HG03432 (cell line): ENCODE results near the gene GLB1L3.
A peak's percentile ranks its signal among the peaks of the same experiment; 100 is the strongest.

ENCODE experiments used
- ATAC-seq: cut with Tn5 transposase; IDR thresholded peaks from one replicate; pipeline ENCODE4 v1.9.1; 2021; ENCODE audit warnings: mild to moderate bottlenecking, moderate library complexity; ENCODE audit not compliant: unreplicated experiment

The GLB1L3 gene

GRCh38 chr11:134275534-134276395 lies at the start of gene GLB1L3:
GLB1L3 (plus strand) TSS chr11:134276379; CDS start chr11:134276741, 362 bp downstream.
- ATAC-seq = peak; percentile 75

DNA sequence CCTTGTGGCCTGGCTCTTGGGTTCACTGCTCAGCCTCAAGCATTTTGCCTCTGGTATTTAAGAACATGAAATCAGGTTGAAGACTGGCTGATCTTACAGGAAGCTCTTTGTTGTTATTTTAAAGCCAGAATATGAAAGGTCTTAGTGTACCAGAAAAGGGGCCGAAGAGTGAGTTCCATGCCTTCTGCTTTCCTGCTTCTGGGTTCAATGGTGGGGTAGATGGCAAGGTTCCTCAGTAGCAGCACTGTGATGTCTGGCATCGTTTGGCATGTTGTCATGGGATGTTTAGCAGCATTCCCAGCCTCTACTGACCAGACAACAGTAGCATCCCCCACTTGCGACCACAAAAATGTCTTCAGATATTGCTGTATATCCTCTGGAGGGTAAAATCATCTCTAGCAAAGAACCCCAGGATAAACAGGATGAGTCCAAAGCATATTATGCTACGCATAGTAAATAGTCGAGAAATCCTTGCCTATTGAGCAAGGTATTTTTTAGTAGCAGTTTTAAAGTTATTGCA lies 49.3 kb upstream of the GLB1L3 start:
- no peak for ATAC-seq

DNA sequence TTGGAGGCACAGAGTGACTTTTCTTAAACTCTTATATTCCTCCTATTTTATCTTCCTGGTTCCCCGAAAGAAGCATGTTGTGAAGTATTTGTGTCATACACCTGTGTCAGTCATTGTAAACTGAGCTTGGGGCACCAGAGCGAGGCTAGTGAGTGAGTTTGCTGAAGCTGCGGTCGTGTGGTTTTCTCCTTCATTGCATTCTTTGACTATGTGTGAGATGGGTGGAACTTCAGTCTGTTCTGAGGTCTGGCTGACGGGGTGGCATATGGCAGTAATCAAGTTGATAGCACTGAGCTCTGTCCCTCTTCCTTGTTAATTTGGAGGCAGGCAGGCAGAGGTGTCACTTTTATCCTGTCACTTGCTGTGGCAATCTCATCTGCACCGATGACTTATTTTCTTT lies 47.6 kb upstream of the GLB1L3 start:
- peak; percentile 57 for ATAC-seq

GRCh38 chr11:134229126-134229790 lies 46.9 kb upstream of the GLB1L3 start:
- ATAC-seq = no peak

GRCh38 chr11:134230339-134230738 lies 45.8 kb upstream of the GLB1L3 start:
- no peak for ATAC-seq

- ATAC-seq = no peak
Measured at GRCh38 chr11:134231958-134232659, 44.1 kb upstream of the GLB1L3 start.

DNA sequence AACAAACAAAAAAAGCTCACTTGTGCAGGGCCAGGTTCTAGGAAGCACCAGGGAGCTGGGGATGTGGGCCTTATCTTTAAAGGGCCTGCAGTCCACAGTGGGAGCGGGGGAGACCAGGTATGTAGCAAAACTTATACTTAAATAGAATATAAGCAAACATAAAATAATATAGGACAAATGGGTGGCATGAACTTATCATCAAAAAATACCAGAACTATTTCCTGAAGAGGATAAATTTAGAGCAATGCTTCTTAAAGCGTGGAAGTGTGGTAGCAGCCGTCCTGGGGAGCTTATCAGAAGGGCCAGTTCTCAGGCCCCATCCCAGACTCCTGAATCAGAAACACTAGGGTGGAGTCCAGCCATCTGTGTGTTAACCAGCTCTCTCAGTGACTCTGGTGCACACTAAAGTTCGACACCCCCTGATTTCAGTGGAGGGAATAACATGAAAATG lies 42.4 kb upstream of the GLB1L3 start:
- no peak for ATAC-seq

GRCh38 chr11:134235399-134235798 lies 40.8 kb upstream of the GLB1L3 start:
- no peak for ATAC-seq

DNA sequence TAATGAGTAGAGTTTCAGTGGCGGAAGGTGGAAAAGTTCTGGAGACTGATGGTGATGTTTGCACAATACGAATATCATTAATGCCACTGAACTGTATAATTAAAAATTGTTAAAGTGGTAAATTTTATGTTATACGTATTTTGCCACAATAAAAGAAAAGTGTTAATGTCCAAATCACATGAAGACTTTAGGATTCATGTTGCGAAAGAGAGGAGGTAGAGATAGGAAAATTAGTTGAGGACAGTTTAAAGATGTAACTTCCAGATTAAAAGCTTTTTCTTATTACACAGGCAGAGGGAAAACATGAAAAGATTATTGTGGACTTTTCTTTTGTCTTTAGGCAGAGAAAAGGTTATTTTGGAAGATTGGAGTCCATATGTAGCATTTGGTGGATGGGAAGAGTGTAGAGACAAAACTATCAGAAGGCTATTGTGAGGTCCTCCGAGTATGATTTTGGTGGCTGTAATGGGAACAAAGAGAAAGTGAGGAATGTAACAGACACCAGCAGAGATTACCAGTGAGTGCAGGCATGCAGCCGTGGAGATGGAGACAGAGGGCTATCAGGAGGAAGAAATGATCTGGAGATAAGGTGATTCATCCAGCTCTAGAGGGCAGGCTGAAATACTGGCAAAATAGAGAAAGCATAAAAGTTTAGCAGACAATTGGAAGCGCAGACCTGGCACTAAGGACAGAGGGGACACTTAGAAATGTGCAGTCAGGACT lies 39.2 kb upstream of the GLB1L3 start:
- ATAC-seq = no peak

- no peak for ATAC-seq
Measured at GRCh38 chr11:134237557-134237922, 38.6 kb upstream of the GLB1L3 start.

DNA sequence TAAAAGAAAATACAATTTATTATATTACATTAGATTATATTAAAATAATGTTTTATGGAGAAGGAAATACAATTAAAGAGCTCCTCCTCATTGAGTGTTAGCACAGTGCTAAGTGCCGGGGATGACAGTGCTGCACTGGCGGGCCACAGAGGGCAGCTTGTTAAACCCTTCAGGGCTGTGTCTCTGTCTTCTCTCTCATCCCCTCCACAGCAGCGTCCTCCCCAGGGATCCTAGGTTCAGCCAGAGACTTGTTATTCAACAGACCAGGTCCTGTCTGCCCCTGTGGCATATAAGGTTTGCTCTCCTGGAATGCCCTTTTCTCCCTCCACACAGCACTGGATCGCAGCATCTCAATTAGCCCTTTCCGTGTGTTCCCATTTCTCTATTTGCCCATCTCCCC lies 37.2 kb upstream of the GLB1L3 start:
- ATAC-seq = no peak

DNA sequence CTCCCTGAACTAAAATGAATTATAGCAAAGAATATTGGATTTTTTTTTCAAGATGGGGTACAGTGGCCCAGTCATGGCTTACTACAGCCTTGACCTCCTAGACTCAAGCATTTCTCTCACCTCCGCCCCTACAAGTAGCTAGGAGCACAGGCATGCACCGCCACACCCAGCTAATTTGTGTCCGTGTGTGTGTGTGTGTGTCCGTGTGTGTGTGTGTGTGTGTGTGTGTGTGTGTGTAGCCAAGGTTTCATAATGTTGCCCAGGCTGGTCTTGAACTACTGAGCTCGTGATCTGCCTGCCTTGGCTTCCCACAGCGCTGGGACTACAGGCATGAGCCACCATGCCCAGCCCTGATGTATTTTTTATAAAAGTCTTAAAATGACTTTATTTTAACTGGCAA lies 35.6 kb upstream of the GLB1L3 start:
- ATAC-seq = no peak

DNA sequence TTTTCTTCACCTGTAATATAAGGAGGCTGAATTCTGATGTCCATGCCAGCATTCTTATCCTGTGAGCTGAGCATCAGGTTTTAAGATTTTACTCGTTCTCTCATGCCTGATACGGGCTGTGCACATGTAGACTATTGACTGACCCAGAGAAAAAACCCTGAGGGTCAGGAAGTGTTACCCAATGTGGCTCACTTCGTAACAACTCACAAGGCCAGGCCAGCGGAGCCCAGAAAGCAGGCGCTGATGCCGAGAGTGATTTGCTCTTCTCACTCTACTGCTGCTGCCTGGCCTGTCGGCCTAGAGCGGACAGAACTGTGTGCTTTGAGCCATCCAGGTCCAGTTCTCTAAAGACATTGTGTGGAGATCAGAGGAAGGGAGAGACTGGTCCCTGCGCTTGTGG lies 33.8 kb upstream of the GLB1L3 start:
- ATAC-seq = no peak

- ATAC-seq = no peak
Measured at GRCh38 chr11:134243913-134244312, 32.3 kb upstream of the GLB1L3 start.

DNA sequence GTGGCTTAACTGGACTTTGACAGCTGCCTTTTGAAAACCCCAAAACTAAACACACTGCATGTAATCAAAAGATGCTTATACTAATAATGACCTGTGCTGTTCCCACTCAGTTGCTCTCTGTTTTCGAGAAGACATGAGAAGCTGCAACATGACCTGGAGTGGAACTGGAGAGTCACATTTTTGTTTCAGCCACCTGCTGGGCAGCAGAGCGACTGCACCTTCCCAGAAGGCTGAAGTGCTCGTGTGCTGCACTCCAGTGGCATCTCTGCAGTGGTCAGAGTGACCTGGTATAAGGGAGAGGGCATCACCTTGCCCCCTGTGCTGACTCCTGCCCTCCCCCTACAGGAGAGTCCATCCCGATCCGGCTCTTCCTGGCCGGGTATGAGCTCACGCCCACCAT lies 31.6 kb upstream of the GLB1L3 start:
- ATAC-seq = peak; percentile 89

DNA sequence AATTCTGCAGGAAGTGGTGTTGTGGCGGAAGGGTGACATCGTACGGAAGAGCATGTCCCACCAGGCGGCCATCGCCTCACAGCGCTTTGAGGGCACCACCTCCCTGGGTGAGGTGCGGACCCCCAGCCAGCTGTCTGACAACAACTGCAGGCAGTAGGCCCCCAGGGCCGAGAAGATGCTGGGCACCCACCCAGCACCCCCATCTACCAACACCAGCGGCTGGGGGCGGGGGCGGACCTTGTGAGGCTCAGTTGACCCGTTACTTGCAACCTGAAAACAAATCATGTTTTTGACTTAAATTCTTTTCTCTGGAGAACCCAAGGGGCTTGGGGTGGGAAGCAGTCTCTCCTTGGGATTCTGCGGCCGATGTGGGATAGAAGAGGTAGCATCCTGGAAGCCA lies 30.7 kb upstream of the GLB1L3 start:
- no peak for ATAC-seq

GRCh38 chr11:134246100-134246499 lies 30.1 kb upstream of the GLB1L3 start:
- ATAC-seq = no peak

DNA sequence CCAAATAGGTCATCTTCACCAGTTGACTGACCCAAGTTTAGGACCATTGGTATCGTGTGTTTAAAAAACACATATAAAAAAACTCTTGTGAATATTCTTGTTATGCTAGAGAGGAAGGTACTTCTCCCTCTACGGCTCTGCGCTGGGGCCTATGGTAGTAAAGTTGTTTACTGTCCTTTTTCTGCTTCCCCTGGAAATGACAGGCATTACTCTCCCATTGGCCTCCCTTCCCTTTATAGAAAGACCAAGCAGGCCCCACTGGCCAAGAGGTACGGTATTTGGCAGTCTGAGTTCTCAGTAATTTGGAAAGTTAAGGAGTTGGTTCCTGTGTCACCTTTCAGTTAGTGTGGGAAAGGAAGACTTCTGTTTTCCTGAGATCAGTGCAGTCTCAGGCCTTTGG lies 29.5 kb upstream of the GLB1L3 start:
- ATAC-seq = no peak

GRCh38 chr11:134248910-134249480 lies 27.2 kb upstream of the GLB1L3 start:
- no peak for ATAC-seq

DNA sequence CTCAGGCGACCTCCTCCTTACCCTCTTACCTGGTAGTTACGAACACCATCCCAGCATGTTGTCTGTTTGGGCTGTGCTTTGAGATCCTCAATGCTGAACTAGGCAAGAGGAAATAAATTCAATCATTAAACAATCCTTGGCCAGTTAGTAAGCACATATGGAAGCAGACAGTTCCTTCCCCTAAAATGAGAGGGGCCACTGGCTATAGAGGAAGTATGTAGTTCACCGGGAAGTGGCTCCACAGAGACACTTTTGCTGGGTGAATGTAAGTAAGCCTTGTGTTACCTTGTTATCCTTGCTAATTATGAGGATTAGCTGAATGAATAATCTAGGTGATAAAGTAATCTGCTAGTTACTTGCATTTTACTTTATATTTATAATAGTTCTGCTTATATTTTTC lies 25.9 kb upstream of the GLB1L3 start:
- ATAC-seq = no peak
